Astrocyte (in vitro differentiated cells and primary cell): Measurements from ENCODE around the gene L1CAM.

Source experiments
- EZH2 ChIP-seq: IDR thresholded peaks from 2 replicates; pipeline ENCODE4 v1.6.1; 2012; ENCODE audit warnings: mild to moderate bottlenecking, low read length, inconsistent platforms; ENCODE audit not compliant: insufficient read depth
- TF ChIP-seq, protein P1 (sequence below): IDR thresholded peaks from 2 replicates; pipeline ENCODE4 v1.5.1; 2011; ENCODE audit warnings: low read depth, mild to moderate bottlenecking, inconsistent platforms, low read length, moderate library complexity; ENCODE audit not compliant: insufficient read depth

DNA sequence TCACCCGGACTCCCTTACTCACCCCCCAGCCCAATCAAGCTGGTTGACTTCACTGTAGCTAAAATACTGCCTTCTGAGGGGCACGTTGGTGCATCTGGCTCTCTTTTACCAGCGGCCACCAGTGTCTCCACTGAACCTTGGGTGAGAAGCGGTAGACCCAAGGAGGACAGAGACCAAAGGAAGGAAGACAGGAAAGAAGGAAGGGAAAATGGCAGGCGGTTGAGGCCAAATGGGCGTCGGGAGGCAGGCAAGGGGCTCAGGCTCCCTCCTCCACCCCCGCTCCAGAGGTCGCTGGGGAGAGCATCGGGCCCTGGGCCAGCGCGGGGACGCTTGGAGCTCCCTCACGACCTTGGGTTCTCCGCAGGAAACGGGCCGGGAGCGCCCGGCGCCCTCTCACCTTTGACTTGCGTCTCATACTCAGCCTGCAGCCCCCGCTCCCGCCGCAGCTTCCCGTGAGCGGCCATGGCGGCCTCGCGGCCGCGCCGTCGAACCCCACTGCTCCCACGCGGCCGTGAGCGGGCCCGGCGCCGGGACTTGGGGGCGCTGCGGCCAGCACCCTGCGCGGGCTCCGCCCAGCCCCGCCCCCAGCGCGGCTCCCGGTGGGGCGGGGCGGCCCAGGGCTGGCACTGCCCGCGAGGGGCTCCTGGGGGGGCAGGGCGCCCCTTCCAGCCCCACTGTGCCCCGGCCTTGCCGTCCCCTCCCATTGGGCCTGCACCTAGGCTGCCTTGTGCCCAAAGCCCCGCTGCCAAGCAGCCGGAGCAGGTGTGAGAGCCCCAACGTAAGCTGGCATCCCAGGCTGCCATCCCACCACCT is 40.0 kb upstream of the L1CAM start, which contains the start of gene ARHGAP4:
- TF ChIP-seq, protein P1, sequence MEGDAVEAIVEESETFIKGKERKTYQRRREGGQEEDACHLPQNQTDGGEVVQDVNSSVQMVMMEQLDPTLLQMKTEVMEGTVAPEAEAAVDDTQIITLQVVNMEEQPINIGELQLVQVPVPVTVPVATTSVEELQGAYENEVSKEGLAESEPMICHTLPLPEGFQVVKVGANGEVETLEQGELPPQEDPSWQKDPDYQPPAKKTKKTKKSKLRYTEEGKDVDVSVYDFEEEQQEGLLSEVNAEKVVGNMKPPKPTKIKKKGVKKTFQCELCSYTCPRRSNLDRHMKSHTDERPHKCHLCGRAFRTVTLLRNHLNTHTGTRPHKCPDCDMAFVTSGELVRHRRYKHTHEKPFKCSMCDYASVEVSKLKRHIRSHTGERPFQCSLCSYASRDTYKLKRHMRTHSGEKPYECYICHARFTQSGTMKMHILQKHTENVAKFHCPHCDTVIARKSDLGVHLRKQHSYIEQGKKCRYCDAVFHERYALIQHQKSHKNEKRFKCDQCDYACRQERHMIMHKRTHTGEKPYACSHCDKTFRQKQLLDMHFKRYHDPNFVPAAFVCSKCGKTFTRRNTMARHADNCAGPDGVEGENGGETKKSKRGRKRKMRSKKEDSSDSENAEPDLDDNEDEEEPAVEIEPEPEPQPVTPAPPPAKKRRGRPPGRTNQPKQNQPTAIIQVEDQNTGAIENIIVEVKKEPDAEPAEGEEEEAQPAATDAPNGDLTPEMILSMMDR = no peak
- no peak for TF ChIP-seq EZH2
